VCaP (cell line): ENCODE measurements around the gene MOSMO.

Experiments
- H3K27ac ChIP-seq: fragments of 450-650 bp; 2 replicates; pipeline ENCODE4 v1.5.1; 2017
- CTCF ChIP-seq: fragments of 450-650 bp; conservative IDR thresholded peaks from 2 replicates; pipeline ENCODE4 v1.5.1; 2017; ENCODE audit warnings: mild to moderate bottlenecking, moderate library complexity

Gene MOSMO

GRCh38 chr16:22130528-22130927 lies 122.6 kb downstream of the MOSMO start:
- H3K27ac ChIP-seq, result no peak overlapping the region
- no peak for TF ChIP-seq CTCF

- no peak for TF ChIP-seq CTCF
- H3K27ac ChIP-seq, result no peak overlapping the region
These were observed 124.9 kb downstream of the MOSMO start for GRCh38 chr16:22132801-22133200.
